ENCODE measurements around the gene MPZL1.

- TF ChIP-seq, protein P1, sequence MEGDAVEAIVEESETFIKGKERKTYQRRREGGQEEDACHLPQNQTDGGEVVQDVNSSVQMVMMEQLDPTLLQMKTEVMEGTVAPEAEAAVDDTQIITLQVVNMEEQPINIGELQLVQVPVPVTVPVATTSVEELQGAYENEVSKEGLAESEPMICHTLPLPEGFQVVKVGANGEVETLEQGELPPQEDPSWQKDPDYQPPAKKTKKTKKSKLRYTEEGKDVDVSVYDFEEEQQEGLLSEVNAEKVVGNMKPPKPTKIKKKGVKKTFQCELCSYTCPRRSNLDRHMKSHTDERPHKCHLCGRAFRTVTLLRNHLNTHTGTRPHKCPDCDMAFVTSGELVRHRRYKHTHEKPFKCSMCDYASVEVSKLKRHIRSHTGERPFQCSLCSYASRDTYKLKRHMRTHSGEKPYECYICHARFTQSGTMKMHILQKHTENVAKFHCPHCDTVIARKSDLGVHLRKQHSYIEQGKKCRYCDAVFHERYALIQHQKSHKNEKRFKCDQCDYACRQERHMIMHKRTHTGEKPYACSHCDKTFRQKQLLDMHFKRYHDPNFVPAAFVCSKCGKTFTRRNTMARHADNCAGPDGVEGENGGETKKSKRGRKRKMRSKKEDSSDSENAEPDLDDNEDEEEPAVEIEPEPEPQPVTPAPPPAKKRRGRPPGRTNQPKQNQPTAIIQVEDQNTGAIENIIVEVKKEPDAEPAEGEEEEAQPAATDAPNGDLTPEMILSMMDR (IDR thresholded peaks at IDR 0.05; ENCODE audit: insufficient read depth, low read length): no peak
- no peak for TF ChIP-seq POLR2AphosphoS5 (IDR thresholded peaks at IDR 0.05; ENCODE audit: low read depth)
Measured at GRCh38 chr1:167703557-167703956, 18.2 kb upstream of the MPZL1 start.

All from HL-60 (cell line).